IMR-90 (cell line): ENCODE measurements around the gene HS3ST5. TPM values are rescaled to one million over a fixed set of nuclear protein-coding genes. Genes with fewer than 3 reads are reported as not detected.
A peak's percentile ranks its signal among the peaks of the same experiment; 100 is the strongest.

Source experiments
- ATAC-seq: fragments of 200-7000 bp; cut with Tn5 transposase; 2 replicates; pipeline ENCODE4 v1.9.1; 2020; ENCODE audit warnings: low read depth, mild to moderate bottlenecking, moderate library complexity
- BruUV-seq: library from RNA; stranded (reverse); fragments of 400-500 nt; replicated peaks from 2 replicates; lab custom pipeline; 2021; lab: Mats Ljungman, UMichigan
- CTCF ChIA-PET: fragments of 300-600 bp; formaldehyde crosslinking; extraction: SDS; loops from one replicate; lab custom pipeline; 2021; ENCODE audit warnings: antibody characterized with exemption; lab: Yijun Ruan, JAX
- POLR2A ChIA-PET: fragments of 300-600 bp; sonication (Branson Sonifier 250); formaldehyde crosslinking; loops from one replicate; lab custom pipeline; 2022; ENCODE audit warnings: antibody characterized with exemption; ENCODE audit not compliant: unreplicated experiment; lab: Charles Lee
- DNase-seq: peaks from one replicate; pipeline ENCODE4 v3.0.0; 2013
- H2AFZ ChIP-seq: replicated peaks from 2 replicates; pipeline ENCODE3; 2013; ENCODE audit warnings: low read length, mild to moderate bottlenecking; ENCODE audit not compliant: poor library complexity
- H2AK5ac ChIP-seq: 2 replicates; pipeline ENCODE4 v1.6.1; 2013; ENCODE audit warnings: low read depth, low read length, inconsistent platforms
- H2AK9ac ChIP-seq: replicated peaks from 2 replicates; pipeline ENCODE3; 2013; ENCODE audit warnings: mild to moderate bottlenecking, low read depth, low read length, moderate library complexity; ENCODE audit not compliant: poor library complexity
- H2BK120ac ChIP-seq: 2 replicates; pipeline ENCODE4 v1.6.1; 2013; ENCODE audit warnings: low read depth, low read length, inconsistent platforms
- H2BK15ac ChIP-seq: 3 replicates; pipeline ENCODE4 v1.6.1; 2013; ENCODE audit warnings: low read depth, low read length, inconsistent platforms
- H2BK20ac ChIP-seq: 2 replicates; pipeline ENCODE4 v1.6.1; 2013; ENCODE audit warnings: low read depth, mild to moderate bottlenecking, inconsistent platforms, low read length, moderate library complexity
- H2BK5ac ChIP-seq: 2 replicates; pipeline ENCODE4 v1.6.1; 2013; ENCODE audit warnings: mild to moderate bottlenecking, low read depth, low read length, inconsistent platforms; ENCODE audit not compliant: poor library complexity, severe bottlenecking
- H3K14ac ChIP-seq: replicated peaks from 2 replicates; pipeline ENCODE4 v1.6.1; 2013; ENCODE audit warnings: low read depth, low read length, inconsistent platforms
- H3K18ac ChIP-seq: 2 replicates; pipeline ENCODE4 v1.6.1; 2013; ENCODE audit warnings: low read depth, low read length, control low read depth
- H3K23ac ChIP-seq: 2 replicates; pipeline ENCODE4 v1.6.1; 2013; ENCODE audit warnings: low read depth, low read length, inconsistent platforms
- H3K27ac ChIP-seq: 2 replicates; pipeline ENCODE4 v1.5.1; 2013; ENCODE audit warnings: mild to moderate bottlenecking, control low read depth, low read length; ENCODE audit not compliant: insufficient read depth
- H3K27me3 ChIP-seq: 2 replicates; pipeline ENCODE4 v1.6.1; 2013; ENCODE audit warnings: low read length; ENCODE audit not compliant: control insufficient read depth, insufficient read depth
- H3K36me3 ChIP-seq: 2 replicates; pipeline ENCODE4 v1.6.1; 2013; ENCODE audit warnings: low read length, mixed read lengths; ENCODE audit not compliant: control insufficient read depth, insufficient read depth
- H3K4ac ChIP-seq: 2 replicates; pipeline ENCODE4 v1.6.1; 2013; ENCODE audit warnings: low read depth, low read length, inconsistent platforms
- H3K4me1 ChIP-seq: 2 replicates; pipeline ENCODE4 v1.6.1; 2013; ENCODE audit warnings: low read length, mixed read lengths; ENCODE audit not compliant: control insufficient read depth, insufficient read depth
- H3K4me2 ChIP-seq: 2 replicates; pipeline ENCODE4 v1.6.1; 2013; ENCODE audit warnings: low read depth, mild to moderate bottlenecking, control low read depth, low read length, moderate library complexity
- H3K4me3 ChIP-seq: 2 replicates; pipeline ENCODE4 v1.5.1; 2013; ENCODE audit warnings: low read depth, mild to moderate bottlenecking, control low read depth, low read length, moderate library complexity; ENCODE audit not compliant: insufficient read depth
- H3K56ac ChIP-seq: 2 replicates; pipeline ENCODE4 v1.6.1; 2013; ENCODE audit warnings: low read length, inconsistent platforms; ENCODE audit not compliant: insufficient read depth; ENCODE audit errors: extremely low read depth
- H3K79me1 ChIP-seq, 2 experiments: 2 replicates each; pipeline ENCODE4 v1.6.1; 2013; ENCODE audit warnings: low read length in 2 of 2, inconsistent platforms in 1 of 2, low read depth in 1 of 2
- H3K9ac ChIP-seq: 2 replicates; pipeline ENCODE4 v1.6.1; 2013; ENCODE audit warnings: low read depth, low read length, control low read depth
- H3K9me1 ChIP-seq: 2 replicates; pipeline ENCODE4 v1.6.1; 2013; ENCODE audit warnings: low read length, inconsistent platforms; ENCODE audit not compliant: insufficient read depth
- H3K9me3 ChIP-seq: 2 replicates; pipeline ENCODE4 v1.6.1; 2013; ENCODE audit warnings: low read length; ENCODE audit not compliant: control insufficient read depth, insufficient read depth
- H4K20me1 ChIP-seq: 2 replicates; pipeline ENCODE4 v1.6.1; 2013; ENCODE audit warnings: low read length, inconsistent platforms; ENCODE audit not compliant: insufficient read depth
- H4K5ac ChIP-seq: 2 replicates; pipeline ENCODE4 v1.6.1; 2013; ENCODE audit warnings: mild to moderate bottlenecking, low read depth, low read length, control low read depth
- H4K8ac ChIP-seq, 2 experiments: 2 replicates each; pipeline ENCODE4 v1.6.1; 2013; ENCODE audit warnings: low read depth in 2 of 2, low read length in 2 of 2, control low read depth in 1 of 2, inconsistent platforms in 1 of 2
- H4K91ac ChIP-seq: 2 replicates; pipeline ENCODE4 v1.6.1; 2013; ENCODE audit warnings: low read depth, low read length, inconsistent platforms; ENCODE audit not compliant: insufficient read depth
- BHLHE40 ChIP-seq: fragments of 150-350 bp; IDR thresholded peaks from 2 replicates; pipeline ENCODE4 v1.6.1; 2016; ENCODE audit warnings: mild to moderate bottlenecking, low read depth, low read length
- CEBPB ChIP-seq: IDR thresholded peaks from 2 replicates; pipeline ENCODE4 v1.6.1; 2012; ENCODE audit warnings: low read depth, low read length, improper control_type of control experiment
- CHD1 ChIP-seq: IDR thresholded peaks from 2 replicates; pipeline ENCODE4 v1.6.1; 2012; ENCODE audit warnings: low read depth, low read length, improper control_type of control experiment
- CTCF ChIP-seq: conservative IDR thresholded peaks from 2 replicates; pipeline ENCODE4 v1.5.1; 2012; ENCODE audit warnings: mild to moderate bottlenecking, low read depth, low read length, improper control_type of control experiment
- ELK1 ChIP-seq: fragments of 150-350 bp; IDR thresholded peaks from 2 replicates; pipeline ENCODE4 v1.6.1; 2016; ENCODE audit warnings: low read depth, mild to moderate bottlenecking, low read length, moderate library complexity, borderline replicate concordance
- FOS ChIP-seq: fragments of 150-350 bp; IDR thresholded peaks from 2 replicates; pipeline ENCODE4 v1.6.1; 2016; ENCODE audit warnings: low read depth, low read length
- MAFK ChIP-seq: IDR thresholded peaks from 2 replicates; pipeline ENCODE4 v1.6.1; 2012; ENCODE audit warnings: low read depth, low read length, improper control_type of control experiment
- MAZ ChIP-seq: IDR thresholded peaks from 2 replicates; pipeline ENCODE4 v1.6.1; 2012; ENCODE audit warnings: low read depth, mild to moderate bottlenecking, low read length, improper control_type of control experiment, moderate library complexity, borderline replicate concordance
- MXI1 ChIP-seq: IDR thresholded peaks from 2 replicates; pipeline ENCODE4 v1.6.1; 2012; ENCODE audit warnings: low read depth, mild to moderate bottlenecking, low read length, moderate library complexity, borderline replicate concordance
- RAD21 ChIP-seq: IDR thresholded peaks from 2 replicates; pipeline ENCODE4 v1.6.1; 2012; ENCODE audit warnings: low read length, improper control_type of control experiment
- RCOR1 ChIP-seq: IDR thresholded peaks from 2 replicates; pipeline ENCODE4 v1.6.1; 2012; ENCODE audit warnings: mild to moderate bottlenecking, low read length, improper control_type of control experiment; ENCODE audit not compliant: insufficient replicate concordance
- RFX5 ChIP-seq: IDR thresholded peaks from 2 replicates; pipeline ENCODE4 v1.8.0; 2012; ENCODE audit warnings: low read depth, mild to moderate bottlenecking, low read length, moderate library complexity
- WGBS, 2 experiments: methylation state at CpG; one replicate each; pipeline versions ENCODE4 v1.1.5 to v1.1.7; 2013; ENCODE audit warnings: missing lambda C conversion rate in 2 of 2; ENCODE audit not compliant: insufficient read length in 1 of 2; ENCODE audit errors: extremely low coverage in 2 of 2; 5-methylcytosine and 5-hydroxymethylcytosine counted together
- dilution Hi-C: fragments of 300-500 bp; cut with HindIII; formaldehyde crosslinking; loops from one replicate; pipeline ENCODE4 v1.14.3; 2018; ENCODE audit warnings: low sequenced_read_pairs; ENCODE audit not compliant: unreplicated experiment
- in situ Hi-C: fragments of 300-500 bp; cut with MboI; formaldehyde crosslinking; loops from 3 replicates; pipeline ENCODE4 v1.14.3; 2019; ENCODE audit warnings: low sequenced_read_pairs, inconsistent platforms, mixed read lengths
- intact Hi-C: fragments of 100-400 bp; cut with micrococcal nuclease; formaldehyde crosslinking; loops from 2 replicates; pipeline ENCODE4 v1.10.0; 2022
- polyA plus RNA-seq, 3 experiments: library from polyadenylated mRNA; depleted of rRNA; stranded (reverse); fragments of >200 nt; gene quantifications; 2 replicates each; pipeline ENCODE4 v1.2.3, GENCODE V29; 2012; ENCODE audit warnings: low replicate concordance in 1 of 3
- total RNA-seq: library from RNA; depleted of rRNA; stranded (reverse); fragments of >200 nt; gene quantifications from 2 replicates; pipeline ENCODE4 v1.2.3, GENCODE V29; 2012

HS3ST5 gene
- total and polyA plus RNA-seq, 2 of the 4 experiments (the other 2 are of a cell fraction): not detected

- H4K8ac ChIP-seq: no peak overlapping the region
- peak; percentile 0 for DNase-seq
- dilution Hi-C loops (no loop called here), intact Hi-C loops (no loop called here), in situ Hi-C loops (no loop called here)
- H3K56ac ChIP-seq: no peak overlapping the region
- H2BK5ac ChIP-seq: no peak overlapping the region
- no peaks in the 10 kb centered on the region for H3K27me3 ChIP-seq
- no peak overlapping the region for H4K5ac ChIP-seq
- H3K9me1 ChIP-seq: no peaks in the 10 kb centered on the region
- no peak overlapping the region for H3K14ac ChIP-seq
- no peaks in the 10 kb centered on the region for H3K4me1 ChIP-seq
- H2AFZ ChIP-seq: no peak overlapping the region
- H3K4me2 ChIP-seq: no peak overlapping the region
- no peak overlapping the region for H2AK9ac ChIP-seq
- BruUV-seq: no TSS peak
- no peak overlapping the region for H2AK5ac ChIP-seq
- no peak overlapping the region for H3K4ac ChIP-seq
- no peak overlapping the region for H2BK15ac ChIP-seq
- H2BK120ac ChIP-seq: no peak overlapping the region
- no peaks in the 10 kb centered on the region for H3K9me3 ChIP-seq
- CTCF ChIA-PET: no interaction called here
- no peak for ATAC-seq
- H3K27ac ChIP-seq: no peak overlapping the region
- H3K18ac ChIP-seq: no peak overlapping the region
- H4K20me1 ChIP-seq: no peaks in the 10 kb centered on the region
- H3K23ac ChIP-seq: no peak overlapping the region
- H4K91ac ChIP-seq: no peak overlapping the region
- no peak overlapping the region for H3K9ac ChIP-seq
- POLR2A ChIA-PET: no interaction called here
- no CpG with 5 or more reads among the region's 4 CpGs for WGBS, 2 experiments
- TF ChIP-seq MAFK (no peak), CHD1 (no peak), RCOR1 (no peak), ELK1 (no peak), MXI1 (no peak), RAD21 (no peak), RFX5 (no peak), CTCF (no peak), FOS (no peak), BHLHE40 (no peak), CEBPB (no peak), MAZ (no peak)
- no peaks in the 10 kb centered on the region for H3K79me1 ChIP-seq
- H3K36me3 ChIP-seq: no peaks in the 10 kb centered on the region
- H2BK20ac ChIP-seq: no peak overlapping the region
- no peak overlapping the region for H3K4me3 ChIP-seq
Measured at GRCh38 chr6:114194362-114195026, 148.3 kb downstream of the HS3ST5 start.
